ENCODE measurements around the gene SOX9.

DNA sequence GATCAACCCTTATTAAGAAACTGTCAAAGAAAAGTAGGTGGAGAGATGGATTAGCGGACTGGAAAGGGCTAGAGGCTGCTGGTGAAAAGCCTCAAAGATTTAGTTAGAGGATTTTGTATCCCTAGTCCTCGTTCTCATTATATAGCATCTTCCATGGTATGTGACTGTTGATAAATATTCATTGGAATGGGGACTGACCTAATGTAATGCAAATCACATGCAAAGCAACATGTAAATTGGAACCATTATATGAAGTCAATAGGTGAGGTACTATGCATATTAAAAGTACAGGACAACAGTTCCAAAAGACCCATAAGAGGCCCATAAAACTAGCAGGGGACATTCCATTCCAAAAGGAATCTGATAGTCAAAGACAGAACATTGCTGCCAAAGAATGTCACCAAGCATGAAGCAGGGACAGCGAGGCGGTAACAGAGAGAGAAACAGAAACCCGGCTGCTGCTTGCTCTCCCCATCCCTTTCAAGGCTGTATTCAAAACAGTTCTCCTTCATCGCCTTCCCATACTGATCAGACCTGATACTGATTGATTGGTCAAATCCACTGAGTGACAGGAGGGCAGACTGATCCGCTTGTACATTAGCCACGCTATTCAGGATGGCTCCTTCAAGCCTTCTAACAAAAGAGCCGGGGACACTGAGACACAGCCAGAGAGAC is 44.5 kb downstream of the SOX9 start:
- TF ChIP-seq, protein P1, sequence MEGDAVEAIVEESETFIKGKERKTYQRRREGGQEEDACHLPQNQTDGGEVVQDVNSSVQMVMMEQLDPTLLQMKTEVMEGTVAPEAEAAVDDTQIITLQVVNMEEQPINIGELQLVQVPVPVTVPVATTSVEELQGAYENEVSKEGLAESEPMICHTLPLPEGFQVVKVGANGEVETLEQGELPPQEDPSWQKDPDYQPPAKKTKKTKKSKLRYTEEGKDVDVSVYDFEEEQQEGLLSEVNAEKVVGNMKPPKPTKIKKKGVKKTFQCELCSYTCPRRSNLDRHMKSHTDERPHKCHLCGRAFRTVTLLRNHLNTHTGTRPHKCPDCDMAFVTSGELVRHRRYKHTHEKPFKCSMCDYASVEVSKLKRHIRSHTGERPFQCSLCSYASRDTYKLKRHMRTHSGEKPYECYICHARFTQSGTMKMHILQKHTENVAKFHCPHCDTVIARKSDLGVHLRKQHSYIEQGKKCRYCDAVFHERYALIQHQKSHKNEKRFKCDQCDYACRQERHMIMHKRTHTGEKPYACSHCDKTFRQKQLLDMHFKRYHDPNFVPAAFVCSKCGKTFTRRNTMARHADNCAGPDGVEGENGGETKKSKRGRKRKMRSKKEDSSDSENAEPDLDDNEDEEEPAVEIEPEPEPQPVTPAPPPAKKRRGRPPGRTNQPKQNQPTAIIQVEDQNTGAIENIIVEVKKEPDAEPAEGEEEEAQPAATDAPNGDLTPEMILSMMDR (optimal IDR thresholded peaks at IDR 0.05 in 1 of 3, IDR thresholded peaks at IDR 0.05 in 1 of 3, conservative IDR thresholded peaks at IDR 0.05 in 1 of 3; ENCODE audit: extremely low read depth in 1 of 3, insufficient read depth in 2 of 3, low read length in 3 of 3) = no peak
- no peak for TF ChIP-seq EZH2 (IDR thresholded peaks at IDR 0.05; ENCODE audit: low read length)

Measured in keratinocyte (primary cell).